GM12878 (cell line): ENCODE results near the gene MYO3A. TPM values are rescaled to one million over a fixed set of nuclear protein-coding genes. Genes with fewer than 3 reads are reported as not detected.

ENCODE experiments used
- ATAC-seq: fragments of 200-7000 bp; cut with Tn5 transposase; 3 replicates; pipeline ENCODE4 v1.9.1; 2020; ENCODE audit warnings: mild to moderate bottlenecking, moderate library complexity
- BruUV-seq: library from RNA; stranded (reverse); fragments of 400-500 nt; replicated peaks from 2 replicates; lab custom pipeline; 2021; lab: Mats Ljungman, UMichigan
- CTCF ChIA-PET: fragments of 300-600 bp; sonication (Branson Sonifier 250); formaldehyde crosslinking; extraction: SDS; loops from one replicate; lab custom pipeline; 2021; ENCODE audit warnings: inconsistent platforms; lab: Yijun Ruan, JAX
- POLR2A ChIA-PET: fragments of 350-600 bp; formaldehyde crosslinking; extraction: SDS; loops from one replicate; lab custom pipeline; 2021; ENCODE audit warnings: inconsistent platforms; lab: Charles Lee
- RAD21 ChIA-PET: fragments of 300-600 bp; sonication (Branson Sonifier 250); formaldehyde crosslinking; loops from one replicate; lab custom pipeline; 2023; ENCODE audit warnings: antibody characterized with exemption; ENCODE audit not compliant: unreplicated experiment; lab: Charles Lee
- SMC1A ChIA-PET: fragments of 300-600 bp; sonication (Branson Sonifier 250); formaldehyde crosslinking; loops from one replicate; lab custom pipeline; 2023; ENCODE audit not compliant: unreplicated experiment, uncharacterized antibody; lab: Charles Lee
- DNase-seq: peaks from one replicate; pipeline ENCODE4 v3.0.0-alpha.2; 2011; ENCODE audit warnings: low read depth, low spot score
- FAIRE-seq: peaks from 3 replicates; lab custom pipeline; 2011; peaks lifted over from hg19 to GRCh38; lab: Jason Lieb, UNC
- H2AFZ ChIP-seq: 2 replicates; pipeline ENCODE4 v1.6.0; 2011; ENCODE audit warnings: low read depth, low read length, control low read depth; ENCODE audit not compliant: control insufficient read depth
- H3K27ac ChIP-seq: 2 replicates; pipeline ENCODE4 v1.5.1; 2011; ENCODE audit warnings: control low read depth; ENCODE audit not compliant: control insufficient read depth, insufficient read depth
- H3K27me3 ChIP-seq, 2 experiments: replicated peaks in 1 of 2; 2 replicates each; pipeline versions ENCODE4 v1.6.0 to v1.6.1; 2011; ENCODE audit warnings: low read length in 1 of 2; ENCODE audit not compliant: control insufficient read depth in 2 of 2, insufficient read depth in 2 of 2
- H3K36me3 ChIP-seq, 2 experiments: 2 replicates each; pipeline ENCODE4 v1.5.1; 2011; ENCODE audit warnings: low read length in 1 of 2; ENCODE audit not compliant: control insufficient read depth in 2 of 2, insufficient read depth in 2 of 2
- H3K4me1 ChIP-seq: 2 replicates; pipeline ENCODE4 v1.6.1; 2011; ENCODE audit warnings: mild to moderate bottlenecking, low read length, moderate library complexity, mixed read lengths; ENCODE audit not compliant: control insufficient read depth, insufficient read depth
- H3K4me2 ChIP-seq: 2 replicates; pipeline ENCODE4 v1.6.0; 2011; ENCODE audit warnings: control low read depth; ENCODE audit not compliant: control insufficient read depth, insufficient read depth
- H3K4me3 ChIP-seq: fragments of 200-600 bp; sonication (generic); 2 replicates; pipeline ENCODE4 v1.5.1; 2016
- H3K79me2 ChIP-seq: 2 replicates; pipeline ENCODE4 v1.6.0; 2011; ENCODE audit warnings: low read length; ENCODE audit not compliant: control insufficient read depth, insufficient read depth
- H3K9ac ChIP-seq: 2 replicates; pipeline ENCODE4 v1.8.0; 2011; ENCODE audit warnings: low read length, control low read depth, mixed read lengths; ENCODE audit not compliant: control insufficient read depth, insufficient read depth
- H3K9me3 ChIP-seq: replicated peaks from 3 replicates; pipeline ENCODE4 v1.5.1; 2011; ENCODE audit warnings: mild to moderate bottlenecking, low read length; ENCODE audit not compliant: control insufficient read depth, insufficient read depth
- H4K20me1 ChIP-seq: 2 replicates; pipeline ENCODE4 v1.6.0; 2011; ENCODE audit not compliant: control insufficient read depth, insufficient read depth
- CTCF ChIP-seq, 3 experiments: IDR thresholded peaks in 2 of 3; conservative IDR thresholded peaks in 1 of 3; 2 replicates each; pipeline ENCODE4 v1.5.1; 2011; ENCODE audit warnings: low read depth in 3 of 3, low read length in 3 of 3, mild to moderate bottlenecking in 3 of 3, control low read depth in 2 of 3, moderate library complexity in 2 of 3, inconsistent platforms in 1 of 3, mixed read lengths in 1 of 3; ENCODE audit not compliant: control insufficient read depth in 2 of 3, insufficient read depth in 1 of 3; ENCODE audit errors: extremely low read depth in 1 of 3
- IRF4 ChIP-seq: IDR thresholded peaks from 2 replicates; pipeline ENCODE4 v1.6.1; 2011; ENCODE audit warnings: low read depth, low read length
- NR2F1 ChIP-seq: fragments of 450-650 bp; conservative IDR thresholded peaks from 2 replicates; pipeline ENCODE4 v1.6.1; 2017; ENCODE audit warnings: mild to moderate bottlenecking
- TBL1XR1 ChIP-seq: IDR thresholded peaks from 2 replicates; pipeline ENCODE4 v1.6.1; 2012; ENCODE audit warnings: low read depth, low read length, improper control_type of control experiment
- WGBS: methylation state at CpG from one replicate; pipeline ENCODE4 v1.1.6; 2016; ENCODE audit warnings: low lambda C conversion rate; ENCODE audit not compliant: insufficient replicate concordance, insufficient coverage; ENCODE audit errors: missing lambda C conversion rate; 5-methylcytosine and 5-hydroxymethylcytosine counted together
- in situ Hi-C: fragments of 300-500 bp; cut with MboI; formaldehyde crosslinking; loops from 9 replicates; pipeline ENCODE4 v1.14.3; 2018; ENCODE audit warnings: mixed read lengths
- intact Hi-C: fragments of 100-400 bp; cut with micrococcal nuclease; formaldehyde crosslinking; loops from one replicate; pipeline ENCODE4 v1.14.2; 2022; ENCODE audit not compliant: unreplicated experiment
- polyA plus RNA-seq, 11 experiments: library from polyadenylated mRNA; depleted of rRNA in 4 of 11; unstranded in 6 of 11; stranded (reverse) in 5 of 11; fragments of >200 nt; fragmentation: Nextera tagmentation in 4 of 11; fragmentation: Illumina TruSeq in 1 of 11; extraction: Ambion mirVana in 4 of 11; extraction: Trizol in 1 of 11; gene quantifications; 1 replicate in 1 of 11; 2 replicates in 10 of 11; pipeline versions ENCODE4 v1.2.1 to v1.2.3, GENCODE V29; 2011 to 2016; ENCODE audit warnings: inconsistent platforms in 2 of 11, missing spikeins in 2 of 11, low read depth in 1 of 11
- total RNA-seq, 4 experiments: library from RNA; depleted of rRNA in 3 of 4; stranded (reverse); fragments of >200 nt in 3 of 4; fragmentation: Illumina TruSeq in 1 of 4; extraction: Trizol in 1 of 4; gene quantifications; 2 replicates each; pipeline versions ENCODE4 v1.2.1 to v1.2.3, GENCODE V29; 2013 to 2021

MYO3A gene
- total and polyA plus RNA-seq, 10 of the 15 experiments (the other 5 are each of a cell fraction or from before 2014, with no cell fraction given) = not detected

- no peak for TF ChIP-seq IRF4
- TF ChIP-seq NR2F1 = no peak
Observed at GRCh38 chr10:26156019-26156418, 222.0 kb downstream of the MYO3A start (continued).

- in situ Hi-C loops = no loop called here
- DNase-seq (no peak), ATAC-seq (0 out of 3 replicates have a peak, but pooled peaks have one; percentile 31), FAIRE-seq (no peak)
- H3K27me3 ChIP-seq = no peaks in the 10 kb centered on the region; a peak in 1 of 4 replicates
- SMC1A ChIA-PET = no interaction called here
- no peak overlapping the region for H2AFZ ChIP-seq
- intact Hi-C loops = no loop called here
- no peaks in the 10 kb centered on the region for H4K20me1 ChIP-seq
- RAD21 ChIA-PET = no interaction called here
- H3K4me1 ChIP-seq = no peaks in the 10 kb centered on the region
- POLR2A ChIA-PET = no interaction called here
- H3K36me3 ChIP-seq = no peaks in the 10 kb centered on the region
- H3K27ac ChIP-seq = no peak overlapping the region
- no TSS peak for BruUV-seq
- no peak overlapping the region for H3K4me2 ChIP-seq
- H3K79me2 ChIP-seq = no peaks in the 10 kb centered on the region
- no peak for TF ChIP-seq TBL1XR1
- TF ChIP-seq CTCF (IDR thresholded peaks at IDR 0.05 in 2 of 3, conservative IDR thresholded peaks at IDR 0.05 in 1 of 3; ENCODE audit: control insufficient read depth in 2 of 3, extremely low read depth in 1 of 3, insufficient read depth in 1 of 3, low read depth in 3 of 3, low read length in 3 of 3) = 0 out of 6 replicates have a peak, but pooled peaks of 2 of the 3 experiments have one; percentile 4 to 8
- TF ChIP-seq, all 136 proteins: peak for 1
- Histone ChIP-seq H3K9me3 (no peaks in the 10 kb centered on the region), H3K9ac (no peak overlapping the region), H3K4me3 (no peak overlapping the region)
- CTCF ChIA-PET = interaction anchor here (0.7 to 1.4 kb wide), 3 partner anchors 8 to 68 kb away, joined by 3 to 4 read pairs (median 3); no protein-coding TSS in a partner anchor
- WGBS = 0% methylated on average over 4 of the region's 4 CpGs
Observed at GRCh38 chr10:26157734-26158133, 223.7 kb downstream of the MYO3A start.
